GM18498 (cell line): ENCODE data around the gene ATP8A2.

ENCODE experiments used
- ATAC-seq: cut with Tn5 transposase; IDR thresholded peaks from one replicate; pipeline ENCODE4 v1.9.1; 2021; ENCODE audit warnings: mild to moderate bottlenecking, moderate library complexity; ENCODE audit not compliant: unreplicated experiment

The ATP8A2 gene

GRCh38 chr13:25905611-25906010 lies 533.8 kb downstream of the ATP8A2 start:
- ATAC-seq: no peak

DNA sequence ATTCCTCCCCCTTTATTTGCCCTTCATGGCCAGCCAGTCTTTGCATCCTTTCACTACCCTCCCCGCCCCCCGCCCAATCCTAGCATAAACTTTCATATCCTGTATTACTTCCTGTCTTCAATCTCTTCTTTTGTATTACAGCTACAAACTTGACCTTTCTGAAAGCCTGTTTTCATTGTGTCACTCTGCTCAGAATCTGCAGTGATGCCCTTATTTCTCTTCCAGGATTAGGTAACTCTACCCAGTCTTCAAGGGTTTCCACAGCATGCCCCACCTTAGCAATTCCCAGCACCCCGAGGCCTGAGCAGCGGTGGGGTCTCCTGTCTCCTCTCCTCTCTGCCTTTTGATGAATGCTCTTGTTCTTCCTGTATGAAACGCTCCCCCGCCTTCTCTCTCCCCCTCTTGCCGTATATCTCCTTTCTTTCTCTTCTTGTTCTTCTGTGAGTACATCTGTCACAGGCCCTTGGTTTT lies 534.5 kb downstream of the ATP8A2 start:
- ATAC-seq: no peak

DNA sequence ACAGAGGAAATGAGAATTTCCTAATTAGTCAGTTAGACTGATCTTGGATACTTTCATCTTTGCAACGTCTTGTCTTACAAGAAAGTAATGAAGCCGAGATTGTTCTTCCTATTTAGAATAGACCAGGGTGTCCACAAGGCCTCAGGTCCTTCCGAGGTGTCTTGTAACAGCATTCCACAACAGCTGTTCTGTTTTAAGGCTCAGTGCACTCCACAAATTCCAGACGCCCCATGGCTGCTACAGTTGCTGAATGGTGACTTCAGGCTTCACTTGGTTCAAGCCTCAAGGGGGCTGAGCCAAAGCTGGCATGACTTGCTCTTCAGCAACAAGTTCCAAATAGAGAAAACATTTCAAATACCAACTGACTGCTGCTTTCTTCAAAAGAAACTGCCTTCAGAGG lies 536.6 kb downstream of the ATP8A2 start:
- no peak for ATAC-seq

GRCh38 chr13:25910243-25910642 lies 538.5 kb downstream of the ATP8A2 start:
- no peak for ATAC-seq

- ATAC-seq: no peak
Measured at GRCh38 chr13:25910991-25911419, 539.2 kb downstream of the ATP8A2 start.

DNA sequence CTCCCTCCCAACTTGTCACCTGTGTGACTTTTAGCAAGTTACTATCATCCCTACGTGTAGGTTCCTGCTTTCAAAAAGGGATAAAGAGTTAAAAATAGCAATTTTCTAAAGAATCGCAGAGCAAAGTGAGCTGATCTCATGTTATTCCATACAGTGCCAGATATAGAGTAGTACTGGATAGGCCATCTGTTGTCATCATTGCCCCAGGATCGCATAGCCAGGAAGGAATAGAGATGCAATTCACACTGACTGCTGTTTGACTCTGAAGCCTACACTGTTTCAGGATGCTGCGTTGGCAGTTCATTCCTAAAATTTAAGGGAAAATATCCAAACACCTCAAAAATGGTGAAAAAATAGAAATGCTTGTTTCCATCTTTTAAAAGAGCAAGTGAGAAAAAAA lies 541.2 kb downstream of the ATP8A2 start:
- no peak for ATAC-seq

GRCh38 chr13:25915840-25916518 lies 544.2 kb downstream of the ATP8A2 start:
- ATAC-seq: no peak

- no peak for ATAC-seq
Measured at GRCh38 chr13:25920277-25920676, 548.5 kb downstream of the ATP8A2 start.

- ATAC-seq: no peak
Measured at GRCh38 chr13:25920931-25921330, 549.2 kb downstream of the ATP8A2 start.

DNA sequence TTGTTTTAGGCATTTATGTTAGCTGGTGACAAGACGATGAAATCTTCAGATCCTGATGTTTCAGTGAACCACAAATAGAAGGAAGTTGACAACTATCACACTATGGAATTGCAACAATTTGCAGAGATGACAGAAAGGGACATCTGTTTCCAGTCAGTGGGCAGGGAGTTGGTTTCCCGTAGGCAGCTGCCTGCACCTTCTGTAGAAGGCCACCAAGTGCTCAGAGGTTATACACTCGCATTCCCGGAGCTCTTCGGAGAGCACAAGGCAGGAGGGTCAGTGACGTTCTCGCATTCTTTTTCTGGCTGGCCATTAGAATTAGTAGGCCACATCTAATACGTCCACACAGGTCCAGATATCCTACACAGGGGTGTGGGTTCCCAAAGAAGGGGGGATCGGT lies 550.6 kb downstream of the ATP8A2 start:
- ATAC-seq: no peak

DNA sequence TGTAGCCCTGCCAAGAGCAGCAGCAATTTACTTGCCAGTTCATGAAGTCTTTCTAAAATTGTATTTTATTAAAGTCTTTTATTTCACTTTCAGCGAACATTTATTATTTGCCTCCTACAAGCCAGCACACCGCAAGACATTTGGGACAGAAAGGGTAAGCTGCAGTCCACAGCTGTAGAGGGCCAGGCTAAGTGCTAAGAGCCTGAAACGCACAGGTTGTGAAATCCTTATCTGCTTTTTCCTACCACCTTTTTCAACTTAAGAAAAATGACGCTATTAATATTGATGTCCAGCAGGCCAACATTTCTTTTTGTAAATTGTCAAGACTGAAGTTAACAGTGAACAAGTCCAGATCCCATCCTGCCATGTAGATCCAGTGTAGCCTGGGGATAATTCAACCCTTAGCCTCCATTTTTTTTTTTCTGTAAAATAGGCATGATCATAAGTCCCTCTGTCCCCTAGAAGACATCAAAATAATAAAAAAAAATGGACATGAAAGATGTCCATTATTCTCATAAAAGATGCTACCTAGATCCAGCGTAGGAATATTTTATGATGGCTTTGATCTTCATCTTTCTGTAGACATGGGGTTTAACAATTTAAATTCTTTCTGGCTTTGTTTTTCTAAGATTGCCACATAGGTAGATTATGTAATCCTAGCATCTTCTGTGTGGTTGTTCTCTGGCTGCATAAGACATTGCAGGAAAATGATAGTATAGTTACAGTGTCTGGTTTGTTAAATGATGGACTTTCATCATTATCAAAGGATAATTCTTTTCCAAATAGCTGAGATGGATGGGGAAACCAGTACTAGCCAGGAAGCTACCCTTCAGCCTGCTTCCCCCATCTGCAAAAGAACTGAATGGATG lies 551.7 kb downstream of the ATP8A2 start:
- ATAC-seq: no peak

DNA sequence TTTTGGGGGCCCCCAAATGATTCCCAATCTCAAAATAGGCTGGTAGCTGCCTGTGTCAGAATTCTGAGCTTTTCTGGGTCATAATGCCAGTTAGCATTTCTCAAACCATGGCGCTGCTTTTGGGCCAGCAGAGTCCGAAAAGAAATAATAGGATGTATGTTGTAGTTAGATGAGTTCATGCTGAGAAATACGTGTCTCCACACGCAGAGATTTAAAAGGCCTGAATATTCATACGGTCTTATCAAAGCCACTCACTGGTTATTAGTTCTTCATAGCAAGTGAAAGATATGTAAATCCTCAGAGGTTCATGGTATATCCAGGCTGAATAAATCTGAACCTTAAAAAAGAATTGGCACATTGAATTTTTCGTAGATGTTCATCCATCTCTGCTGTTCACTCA lies 555.6 kb downstream of the ATP8A2 start:
- ATAC-seq: no peak

GRCh38 chr13:25927932-25928331 lies 556.2 kb downstream of the ATP8A2 start:
- ATAC-seq: no peak

- no peak for ATAC-seq
Measured at GRCh38 chr13:25928941-25929505, 557.2 kb downstream of the ATP8A2 start.

GRCh38 chr13:25929816-25930215 lies 558.0 kb downstream of the ATP8A2 start:
- no peak for ATAC-seq

GRCh38 chr13:25930653-25931052 lies 558.9 kb downstream of the ATP8A2 start:
- no peak for ATAC-seq

GRCh38 chr13:25932365-25932764 lies 560.6 kb downstream of the ATP8A2 start:
- ATAC-seq: no peak

DNA sequence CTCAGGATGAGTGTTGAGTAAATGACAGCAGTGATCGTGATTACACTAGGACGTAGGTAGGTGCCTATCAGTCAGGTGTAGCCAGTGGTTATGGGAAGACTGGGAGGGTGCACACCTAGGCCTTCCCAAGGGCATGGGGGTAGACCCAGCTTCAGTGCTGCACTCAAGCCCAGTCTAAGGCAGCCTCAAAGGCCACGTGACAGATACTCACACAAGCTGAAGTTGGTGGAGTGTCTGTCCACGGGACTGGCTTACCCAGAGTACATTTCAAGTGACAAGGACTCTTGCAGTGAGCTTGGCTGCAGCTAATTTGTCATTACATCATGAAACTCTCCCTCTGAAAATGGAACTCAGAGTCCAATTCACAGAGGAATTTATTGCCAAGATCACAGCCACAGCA lies 561.7 kb downstream of the ATP8A2 start:
- ATAC-seq: no peak

DNA sequence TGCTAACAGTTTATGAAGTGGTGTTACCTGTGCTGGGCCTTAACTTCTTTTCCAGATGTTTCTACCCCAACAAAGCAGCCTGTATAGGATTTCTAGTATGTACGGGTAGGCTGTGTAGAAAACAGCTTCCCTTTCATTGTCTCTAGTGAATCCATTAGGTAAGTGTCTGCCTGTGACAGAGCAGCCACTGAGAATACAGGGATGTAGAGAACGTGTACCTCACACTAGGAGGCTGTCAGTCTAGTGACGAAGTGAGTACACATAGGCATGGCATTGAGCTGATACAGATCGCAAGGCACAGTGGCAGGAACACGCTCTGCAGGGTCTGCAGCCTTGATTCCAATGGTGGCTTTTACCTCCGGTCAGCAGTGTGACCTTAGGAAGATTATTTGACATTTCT lies 562.4 kb downstream of the ATP8A2 start:
- ATAC-seq: no peak

- ATAC-seq: no peak
Measured at GRCh38 chr13:25939961-25940687, 568.4 kb downstream of the ATP8A2 start.

GRCh38 chr13:25943081-25943480 lies 571.3 kb downstream of the ATP8A2 start:
- ATAC-seq: no peak
